ENCODE measurements around the gene LHPP. TPM values are rescaled to one million over a fixed set of nuclear protein-coding genes. Genes with fewer than 3 reads are reported as not detected.

LHPP gene
- total RNA-seq, 4 donors from 2014 or later = 12.3 to 25.0 (median 16.2) TPM

DNA sequence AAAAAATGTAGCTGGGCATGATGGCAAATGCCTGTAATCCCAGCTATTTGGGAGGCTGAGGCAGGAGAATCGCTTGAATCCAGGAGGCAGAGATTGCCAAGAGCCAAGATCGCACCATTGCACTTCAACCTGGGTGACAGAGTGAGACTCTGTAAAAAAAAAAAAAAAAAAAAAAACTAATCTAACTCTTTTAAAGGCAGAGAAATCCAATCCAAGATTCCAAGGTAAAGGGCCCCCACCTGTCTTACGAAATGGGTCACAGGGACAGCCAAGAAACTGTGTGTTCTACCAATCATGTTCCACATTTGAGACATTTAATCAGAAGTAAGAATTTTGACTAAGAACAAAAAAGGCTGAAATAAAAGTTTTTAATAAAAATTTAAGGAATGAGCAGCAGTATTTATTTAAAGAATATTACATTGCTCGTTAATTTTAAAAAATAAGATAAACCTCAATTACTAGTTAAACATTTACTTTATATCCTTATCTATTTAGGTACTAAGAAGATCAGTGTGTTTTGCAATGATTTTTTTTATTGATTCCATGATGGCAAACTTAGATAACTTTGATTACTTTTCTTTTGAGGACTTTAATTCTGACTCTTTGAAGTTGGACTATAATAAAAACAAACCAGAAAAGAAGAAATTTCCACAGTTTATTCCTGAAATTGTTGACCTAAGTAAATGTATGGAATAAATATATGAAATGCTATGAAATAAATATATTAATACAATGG is 36.2 kb upstream of the LHPP start:
- TF ChIP-seq EP300 (IDR thresholded peaks at IDR 0.05) = no peak
- TF ChIP-seq, protein P1, sequence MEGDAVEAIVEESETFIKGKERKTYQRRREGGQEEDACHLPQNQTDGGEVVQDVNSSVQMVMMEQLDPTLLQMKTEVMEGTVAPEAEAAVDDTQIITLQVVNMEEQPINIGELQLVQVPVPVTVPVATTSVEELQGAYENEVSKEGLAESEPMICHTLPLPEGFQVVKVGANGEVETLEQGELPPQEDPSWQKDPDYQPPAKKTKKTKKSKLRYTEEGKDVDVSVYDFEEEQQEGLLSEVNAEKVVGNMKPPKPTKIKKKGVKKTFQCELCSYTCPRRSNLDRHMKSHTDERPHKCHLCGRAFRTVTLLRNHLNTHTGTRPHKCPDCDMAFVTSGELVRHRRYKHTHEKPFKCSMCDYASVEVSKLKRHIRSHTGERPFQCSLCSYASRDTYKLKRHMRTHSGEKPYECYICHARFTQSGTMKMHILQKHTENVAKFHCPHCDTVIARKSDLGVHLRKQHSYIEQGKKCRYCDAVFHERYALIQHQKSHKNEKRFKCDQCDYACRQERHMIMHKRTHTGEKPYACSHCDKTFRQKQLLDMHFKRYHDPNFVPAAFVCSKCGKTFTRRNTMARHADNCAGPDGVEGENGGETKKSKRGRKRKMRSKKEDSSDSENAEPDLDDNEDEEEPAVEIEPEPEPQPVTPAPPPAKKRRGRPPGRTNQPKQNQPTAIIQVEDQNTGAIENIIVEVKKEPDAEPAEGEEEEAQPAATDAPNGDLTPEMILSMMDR (IDR thresholded peaks at IDR 0.05) = no peak
- TF ChIP-seq POLR2A (IDR thresholded peaks at IDR 0.05) = no peak
- no peak for TF ChIP-seq POLR2AphosphoS5 (IDR thresholded peaks at IDR 0.05)
- no peak for ATAC-seq
- Histone ChIP-seq H3K4me3 (no peak overlapping the region), H3K27me3 (peaks cover 20% of the 10 kb centered on the region), H3K36me3 (no peaks in the 10 kb centered on the region), H3K4me1 (no peaks in the 10 kb centered on the region), H3K27ac (no peak overlapping the region), H3K9me3 (no peaks in the 10 kb centered on the region)
- WGBS, 2 donors (ENCODE audit: low coverage in 1 of 2) = 84 to 92% methylated on average over 2 to 4 of the region's 4 CpGs

DNA sequence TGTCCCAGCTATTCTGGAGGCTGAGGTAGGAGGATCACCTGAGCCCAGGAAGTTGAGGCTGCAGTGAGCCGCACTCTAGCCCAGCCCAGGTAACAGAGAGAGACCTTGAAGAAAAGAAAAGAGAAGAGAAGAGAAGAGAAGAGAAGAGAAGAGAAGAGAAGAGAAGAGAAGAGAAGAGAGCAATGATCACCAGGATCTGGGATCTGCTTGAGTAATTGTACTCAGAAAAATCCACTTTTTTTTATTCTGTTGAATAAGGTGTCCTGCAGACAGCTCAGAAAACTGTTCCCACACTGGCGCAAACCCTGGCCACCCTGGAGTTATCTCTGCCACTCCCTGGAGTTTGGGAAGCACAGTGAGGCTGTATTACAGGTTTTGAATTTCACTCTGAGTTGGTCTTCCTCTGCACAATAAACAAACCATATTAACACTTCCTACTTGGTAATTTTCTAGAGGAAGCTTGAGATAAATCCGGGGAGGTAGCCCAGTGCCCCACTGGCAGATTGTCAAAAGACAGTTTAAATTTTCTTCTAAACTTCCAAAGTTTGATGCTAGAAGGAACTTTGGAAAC is 33.3 kb upstream of the LHPP start:
- no peak for TF ChIP-seq POLR2AphosphoS5 (IDR thresholded peaks at IDR 0.05)
- no peak for TF ChIP-seq POLR2A (IDR thresholded peaks at IDR 0.05)
- TF ChIP-seq, protein P1 (IDR thresholded peaks at IDR 0.05) = no peak
- no peak for TF ChIP-seq EP300 (IDR thresholded peaks at IDR 0.05)
- no peak overlapping the region for H3K27ac ChIP-seq
- WGBS, 2 donors (ENCODE audit: low coverage in 1 of 2) = 45 to 60% methylated on average over 2 to 3 of the region's 3 CpGs
- no peaks in the 10 kb centered on the region for H3K9me3 ChIP-seq
- no peak for ATAC-seq
- H3K4me3 ChIP-seq = no peak overlapping the region
- peaks cover 20% of the 10 kb centered on the region for H3K27me3 ChIP-seq
- H3K36me3 ChIP-seq = no peaks in the 10 kb centered on the region
- H3K4me1 ChIP-seq = no peaks in the 10 kb centered on the region

DNA sequence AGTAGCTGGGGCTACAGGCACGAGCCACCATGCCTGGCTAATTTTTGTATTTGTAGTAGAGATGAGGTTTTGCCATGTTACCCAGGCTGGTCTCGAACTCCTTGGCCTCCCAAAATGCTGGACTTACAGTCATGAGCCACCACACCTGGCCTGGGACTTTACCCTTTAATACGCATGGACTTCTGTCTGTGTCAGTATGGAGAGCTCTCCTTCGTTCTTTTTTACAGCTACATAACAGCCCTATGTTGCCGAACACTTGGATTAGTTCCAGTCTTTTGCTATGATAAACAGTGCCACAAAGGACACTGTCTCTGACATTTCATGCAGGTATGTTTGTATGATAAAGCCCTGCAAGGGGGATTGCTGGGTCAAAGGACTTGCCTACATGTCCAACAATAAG is 32.0 kb upstream of the LHPP start:
- H3K27me3 ChIP-seq = peaks cover 20% of the 10 kb centered on the region
- no peak overlapping the region for H3K4me3 ChIP-seq
- H3K9me3 ChIP-seq = no peaks in the 10 kb centered on the region
- H3K4me1 ChIP-seq = peaks cover 0 to 4% (median 0%) of the 10 kb centered on the region in 3 donors
- WGBS, 2 donors (ENCODE audit: low coverage in 1 of 2) = 66 to 72% methylated on average over 3 of the region's 5 CpGs
- no peak overlapping the region for H3K27ac ChIP-seq
- H3K36me3 ChIP-seq = no peaks in the 10 kb centered on the region
- TF ChIP-seq POLR2A (IDR thresholded peaks at IDR 0.05) = no peak
- TF ChIP-seq, protein P1 (IDR thresholded peaks at IDR 0.05) = no peak
- no peak for TF ChIP-seq POLR2AphosphoS5 (IDR thresholded peaks at IDR 0.05)
- TF ChIP-seq EP300 (IDR thresholded peaks at IDR 0.05) = no peak
- no peak for ATAC-seq

DNA sequence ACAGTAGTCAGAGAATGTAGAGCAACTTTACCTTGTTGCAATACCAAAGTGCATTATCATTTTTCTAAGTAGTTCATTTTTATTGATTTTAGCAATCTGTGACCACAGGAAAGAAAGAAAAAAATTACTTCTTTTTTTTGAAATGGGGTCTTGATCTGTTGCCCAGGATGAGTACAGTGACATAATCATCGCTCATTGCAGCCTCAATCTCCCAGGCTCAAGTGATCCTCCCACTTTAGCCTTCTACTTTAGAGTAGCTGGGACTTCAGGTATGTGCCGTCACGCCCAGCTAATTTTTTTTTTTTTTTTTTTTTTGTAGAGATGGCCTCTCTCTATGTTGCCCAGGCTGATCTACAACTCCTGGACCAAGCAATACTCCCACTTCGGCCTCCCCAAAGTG is 31.5 kb upstream of the LHPP start:
- ATAC-seq = no peak
- WGBS, 2 donors (ENCODE audit: low coverage in 1 of 2) = 90 to 93% methylated on average over 3 to 4 of the region's 4 CpGs

More for the DNA sequence above, 31.5 kb upstream of the LHPP start:
- Histone ChIP-seq H3K9me3 (no peaks in the 10 kb centered on the region), H3K4me3 (no peak overlapping the region), H3K36me3 (no peaks in the 10 kb centered on the region), H3K4me1 (peaks cover 0 to 9% (median 0%) of the 10 kb centered on the region in 3 donors), H3K27me3 (peaks cover 20% of the 10 kb centered on the region), H3K27ac (no peak overlapping the region)
- TF ChIP-seq EP300 (IDR thresholded peaks at IDR 0.05) (no peak), POLR2AphosphoS5 (IDR thresholded peaks at IDR 0.05) (no peak), POLR2A (IDR thresholded peaks at IDR 0.05) (no peak)
- TF ChIP-seq, protein P1 (IDR thresholded peaks at IDR 0.05) = no peak
